Gastrocnemius medialis (tissue), 4 donors: Measurements from ENCODE around the gene GOLGA3. TPM values are rescaled to one million over a fixed set of nuclear protein-coding genes. Genes with fewer than 3 reads are reported as not detected.

Source experiments
- ATAC-seq, 2 donors: fragments of 150-250 bp; one replicate each; pipeline ENCODE4 v1.9.1; 2016
- DNase-seq, 2 donors: peaks; one replicate each; pipeline ENCODE4 v3.0.0-alpha.2; 2019
- H3K27ac ChIP-seq, 4 donors: fragments of 200-600 bp; sonication (generic); 1 replicate in 1 of 4; 2 replicates in 3 of 4; pipeline ENCODE4 v1.5.1; 2016 to 2018; ENCODE audit warnings: mild to moderate bottlenecking in 2 of 4, moderate library complexity in 1 of 4
- H3K27me3 ChIP-seq, 3 donors: fragments of 200-600 bp; sonication (generic) in 2 of 3; 1 replicate in 1 of 3; 2 replicates in 2 of 3; pipeline versions ENCODE4 v1.5.1 to v1.6.0; 2016 to 2019; ENCODE audit warnings: mild to moderate bottlenecking in 1 of 3, moderate library complexity in 1 of 3
- H3K36me3 ChIP-seq, 2 donors: fragments of 200-600 bp; sonication (generic) in 1 of 2; one replicate each; pipeline ENCODE4 v1.5.1; 2017 to 2018
- H3K4me1 ChIP-seq, 2 donors: fragments of 200-600 bp; sonication (generic) in 1 of 2; one replicate each; pipeline ENCODE4 v1.5.1; 2016 to 2017; ENCODE audit warnings: mild to moderate bottlenecking in 2 of 2
- H3K4me3 ChIP-seq, 4 donors: fragments of 200-600 bp; sonication (generic) in 3 of 4; 1 replicate in 1 of 4; 2 replicates in 3 of 4; pipeline ENCODE4 v1.5.1; 2016 to 2019; ENCODE audit warnings: mild to moderate bottlenecking in 2 of 4
- H3K9me3 ChIP-seq, 3 donors: fragments of 200-600 bp; sonication (generic) in 2 of 3; 1 replicate in 1 of 3; 2 replicates in 2 of 3; pipeline ENCODE4 v1.5.1; 2016 to 2019
- POLR2A ChIP-seq, 2 donors: fragments of 450-650 bp; IDR thresholded peaks; one replicate each; pipeline ENCODE4 v1.6.1; 2017; ENCODE audit warnings: antibody characterized with exemption in 2 of 2, mild to moderate bottlenecking in 2 of 2, moderate library complexity in 2 of 2
- in situ Hi-C, 4 donors: fragments of 200-750 bp; cut with MboI; loops; one replicate each; pipeline versions ENCODE4 v1.15.0 to v1.8.0; 2017; ENCODE audit warnings: low sequenced_read_pairs in 4 of 4
- intact Hi-C: fragments of 100-400 bp; cut with DNase I; formaldehyde crosslinking; loops from one replicate; pipeline ENCODE4 v1.15.1; 2023; ENCODE audit warnings: low total_unique reads
- total RNA-seq, 4 donors: library from RNA; depleted of rRNA; stranded (reverse); fragments of >200 nt; gene quantifications; one replicate each; pipeline versions ENCODE4 v1.1.0 to v1.2.3, GENCODE V29; 2016
- TF ChIP-seq, protein P1 (sequence below), 5 experiments: fragments of 450-650 bp in 3 of 5; fragments of 200-600 bp in 2 of 5; sonication (generic) in 2 of 5; IDR thresholded peaks in 4 of 5; conservative IDR thresholded peaks in 1 of 5; 1 replicate in 4 of 5; 2 replicates in 1 of 5; pipeline ENCODE4 v1.5.1; 2016 to 2019; ENCODE audit warnings: antibody characterized with exemption in 5 of 5, mild to moderate bottlenecking in 3 of 5, moderate library complexity in 3 of 5

The GOLGA3 gene
- total RNA-seq, 4 donors from 2014 or later: 30.0 to 50.0 (median 39.6) TPM

DNA sequence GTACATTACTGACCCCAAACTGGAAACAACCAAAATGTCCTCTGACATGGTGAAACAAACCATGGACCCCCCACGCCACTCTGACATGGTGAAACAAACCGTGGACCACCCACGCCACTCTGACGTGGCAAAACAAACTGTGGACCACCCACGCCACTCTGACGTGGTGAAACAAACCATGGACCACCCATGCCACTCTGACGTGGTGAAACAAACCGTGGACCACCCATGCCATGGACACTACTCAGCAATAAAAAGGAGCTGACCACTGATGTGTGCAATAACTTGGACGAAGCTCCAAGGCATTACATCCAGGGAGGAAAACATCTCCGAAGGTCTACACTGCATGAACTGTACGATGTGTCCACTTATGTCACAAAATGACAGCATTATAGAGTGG is 3.1 kb upstream of the GOLGA3 start:
- DNase-seq: no peak
- no peak for ATAC-seq
- intact Hi-C loops: no loop called here
- TF ChIP-seq POLR2A (IDR thresholded peaks at IDR 0.05): no peak
- TF ChIP-seq, protein P1, sequence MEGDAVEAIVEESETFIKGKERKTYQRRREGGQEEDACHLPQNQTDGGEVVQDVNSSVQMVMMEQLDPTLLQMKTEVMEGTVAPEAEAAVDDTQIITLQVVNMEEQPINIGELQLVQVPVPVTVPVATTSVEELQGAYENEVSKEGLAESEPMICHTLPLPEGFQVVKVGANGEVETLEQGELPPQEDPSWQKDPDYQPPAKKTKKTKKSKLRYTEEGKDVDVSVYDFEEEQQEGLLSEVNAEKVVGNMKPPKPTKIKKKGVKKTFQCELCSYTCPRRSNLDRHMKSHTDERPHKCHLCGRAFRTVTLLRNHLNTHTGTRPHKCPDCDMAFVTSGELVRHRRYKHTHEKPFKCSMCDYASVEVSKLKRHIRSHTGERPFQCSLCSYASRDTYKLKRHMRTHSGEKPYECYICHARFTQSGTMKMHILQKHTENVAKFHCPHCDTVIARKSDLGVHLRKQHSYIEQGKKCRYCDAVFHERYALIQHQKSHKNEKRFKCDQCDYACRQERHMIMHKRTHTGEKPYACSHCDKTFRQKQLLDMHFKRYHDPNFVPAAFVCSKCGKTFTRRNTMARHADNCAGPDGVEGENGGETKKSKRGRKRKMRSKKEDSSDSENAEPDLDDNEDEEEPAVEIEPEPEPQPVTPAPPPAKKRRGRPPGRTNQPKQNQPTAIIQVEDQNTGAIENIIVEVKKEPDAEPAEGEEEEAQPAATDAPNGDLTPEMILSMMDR (IDR thresholded peaks at IDR 0.05 in 4 of 5, conservative IDR thresholded peaks at IDR 0.05 in 1 of 5): no peak
- H3K9me3 ChIP-seq: no peaks in the 10 kb centered on the region
- H3K36me3 ChIP-seq: no peaks in the 10 kb centered on the region
- no peak overlapping the region for H3K27ac ChIP-seq
- peaks cover 11 to 20% of the 10 kb centered on the region in 2 donors for H3K4me1 ChIP-seq
- in situ Hi-C loops: no loop called here
- H3K4me3 ChIP-seq: no peak overlapping the region
- H3K27me3 ChIP-seq: no peaks in the 10 kb centered on the region

DNA sequence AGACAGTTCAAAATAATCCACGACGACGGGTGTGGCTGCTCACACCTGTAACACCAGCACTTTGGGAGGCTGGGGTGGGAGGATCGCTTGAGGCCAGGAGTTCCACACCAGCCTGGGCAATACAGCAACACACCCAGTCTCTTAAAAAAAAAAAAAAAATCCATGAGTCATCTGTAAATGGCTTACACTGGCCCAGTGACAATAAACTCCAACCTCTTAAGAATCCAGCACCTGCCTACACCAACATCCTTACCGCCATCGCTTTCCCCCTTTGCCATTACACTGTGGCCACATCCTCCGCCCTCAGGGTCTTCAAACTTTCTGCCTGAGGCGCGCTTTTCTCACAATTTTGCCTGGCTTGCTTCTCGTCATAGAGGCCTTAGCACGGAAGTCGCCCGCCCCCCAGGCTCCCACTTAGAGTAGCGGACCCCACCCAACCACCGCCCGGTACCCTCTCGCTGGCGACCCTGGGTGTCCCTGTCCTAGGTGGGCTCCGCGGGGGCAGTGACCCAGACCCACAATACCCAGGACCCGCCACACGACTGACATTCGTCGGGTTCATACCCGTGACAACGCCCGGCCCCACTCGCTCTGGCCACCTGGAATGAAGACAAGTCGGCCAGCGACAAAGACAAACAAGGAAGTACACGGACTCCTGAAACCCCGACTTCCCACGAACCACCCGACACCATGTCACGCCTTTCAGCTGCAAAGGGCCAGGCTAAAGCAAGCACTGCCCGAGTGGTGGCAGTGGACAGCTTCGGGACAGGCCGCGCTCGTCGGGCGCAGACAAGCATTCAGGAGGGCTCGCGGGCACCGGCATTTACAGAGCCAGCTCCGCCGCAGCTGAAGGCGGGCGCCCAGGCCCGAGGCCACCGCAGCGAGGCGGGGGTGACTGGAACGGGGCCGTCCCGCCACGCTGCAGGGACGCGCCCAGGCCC is 636 bp downstream of the GOLGA3 start:
- H3K27me3 ChIP-seq: no peaks in the 10 kb centered on the region
- H3K4me3 ChIP-seq: peak overlapping the region; percentile 78 to 87 (median 84)
- H3K27ac ChIP-seq: peak overlapping the region; percentile 92 to 100 (median 97)
- TF ChIP-seq, protein P1 (IDR thresholded peaks at IDR 0.05 in 4 of 5, conservative IDR thresholded peaks at IDR 0.05 in 1 of 5): no peak
- no peak for TF ChIP-seq POLR2A (IDR thresholded peaks at IDR 0.05)
- in situ Hi-C loops (no loop called here), intact Hi-C loops (loop anchor here (1.0 to 5.0 kb wide), 4 partner anchors 59 to 141 kb away; partner anchors contain the start of genes ANKLE2, CHFR, POLE and PXMP2)
- H3K9me3 ChIP-seq: no peaks in the 10 kb centered on the region
- peak in 1 of 2 donors; percentile 27 for DNase-seq
- peaks cover 0 to 16% of the 10 kb centered on the region in 2 donors for H3K36me3 ChIP-seq
- H3K4me1 ChIP-seq: peaks cover 15 to 22% of the 10 kb centered on the region in 2 donors
- peak; percentile 22 for ATAC-seq

DNA sequence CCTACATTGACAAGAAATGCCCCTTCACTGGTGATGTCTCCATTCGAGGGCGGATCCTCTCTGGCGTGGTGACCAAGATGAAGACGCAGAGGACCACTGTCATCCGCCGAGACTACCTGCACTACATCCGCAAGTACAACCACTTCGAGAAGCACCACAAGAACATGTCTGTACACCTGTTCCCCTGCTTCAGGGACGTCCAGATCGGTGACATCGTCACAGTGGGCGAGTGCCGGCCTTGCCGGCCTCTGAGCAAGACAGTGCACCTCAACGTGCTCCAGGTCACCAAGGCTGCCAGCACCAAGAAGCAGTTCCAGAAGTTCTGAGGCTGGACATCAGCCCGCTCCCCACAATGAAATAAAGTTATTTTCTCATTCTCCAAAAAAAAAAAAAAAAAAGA is 2.8 kb downstream of the GOLGA3 start:
- H3K9me3 ChIP-seq: no peaks in the 10 kb centered on the region

DNA sequence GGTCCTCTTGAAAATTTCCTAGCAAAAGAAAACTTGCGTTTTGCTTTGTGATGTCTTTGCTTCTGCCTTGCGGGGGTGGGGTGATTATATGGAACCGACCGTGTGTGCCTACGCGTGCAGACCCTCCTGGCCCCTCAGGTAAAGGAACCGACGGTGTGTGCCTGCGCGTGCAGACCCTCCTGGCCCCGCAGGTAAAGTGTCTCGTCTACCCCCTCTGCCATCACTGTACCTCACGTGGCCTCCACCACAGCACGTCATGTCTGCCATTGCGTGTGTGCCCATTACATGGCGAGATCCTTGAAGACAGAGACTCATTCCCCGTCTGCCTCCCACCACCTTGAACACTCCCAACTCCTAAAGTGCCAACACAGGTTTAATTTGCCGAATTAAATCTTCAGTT is 3.6 kb downstream of the GOLGA3 start:
- Histone ChIP-seq H3K4me3 (no peak overlapping the region), H3K36me3 (peaks cover 0 to 28% of the 10 kb centered on the region in 2 donors), H3K9me3 (no peaks in the 10 kb centered on the region), H3K27me3 (no peaks in the 10 kb centered on the region), H3K27ac (no peak overlapping the region), H3K4me1 (peaks cover 15 to 22% of the 10 kb centered on the region in 2 donors)
- TF ChIP-seq, protein P1 (IDR thresholded peaks at IDR 0.05 in 4 of 5, conservative IDR thresholded peaks at IDR 0.05 in 1 of 5): no peak
- no peak for TF ChIP-seq POLR2A (IDR thresholded peaks at IDR 0.05)
- no peak for DNase-seq
- intact Hi-C loops (loop anchor here (5.0 kb wide), 2 partner anchors 62 to 132 kb away; partner anchors contain the start of genes CHFR and ZNF605), in situ Hi-C loops (no loop called here)
- no peak for ATAC-seq

More for the DNA sequence above, 2.8 kb downstream of the GOLGA3 start:
- no peak overlapping the region for H3K27ac ChIP-seq
- H3K4me1 ChIP-seq: peaks cover 15 to 22% of the 10 kb centered on the region in 2 donors
- H3K4me3 ChIP-seq: no peak overlapping the region
- TF ChIP-seq POLR2A (IDR thresholded peaks at IDR 0.05): no peak
- TF ChIP-seq, protein P1 (IDR thresholded peaks at IDR 0.05 in 4 of 5, conservative IDR thresholded peaks at IDR 0.05 in 1 of 5): no peak
- intact Hi-C loops: loop anchor here (5.0 kb wide), 2 partner anchors 61 to 131 kb away; partner anchors contain the start of genes CHFR and ZNF605
- no peak for ATAC-seq
- H3K36me3 ChIP-seq: peaks cover 0 to 22% of the 10 kb centered on the region in 2 donors
- no peaks in the 10 kb centered on the region for H3K27me3 ChIP-seq
- in situ Hi-C loops: no loop called here
- DNase-seq: no peak
